Large intestine (tissue), 3 donors: ENCODE data around the gene CYP4B1. TPM values are rescaled to one million over a fixed set of nuclear protein-coding genes. Genes with fewer than 3 reads are reported as not detected.

Experiments
- DNase-seq, 2 donors: peaks; one replicate each; pipeline versions ENCODE4 v3.0.0 to v3.0.0-alpha.2; 2013
- H3K27ac ChIP-seq: one replicate; pipeline ENCODE4 v1.5.1; 2013; ENCODE audit warnings: low read length
- H3K27me3 ChIP-seq: 2 replicates; pipeline ENCODE4 v1.6.1; 2013; ENCODE audit warnings: low read length; ENCODE audit not compliant: control insufficient read depth, insufficient read depth
- H3K36me3 ChIP-seq: 2 replicates; pipeline ENCODE4 v1.6.1; 2013; ENCODE audit warnings: low read length; ENCODE audit not compliant: control insufficient read depth, insufficient read depth
- H3K4me1 ChIP-seq: one replicate; pipeline ENCODE4 v1.6.1; 2013; ENCODE audit warnings: low read length; ENCODE audit not compliant: control insufficient read depth, insufficient read depth
- H3K4me3 ChIP-seq: one replicate; pipeline ENCODE4 v1.5.1; 2013; ENCODE audit warnings: low read length
- H3K9me3 ChIP-seq: one replicate; pipeline ENCODE4 v1.6.1; 2013; ENCODE audit warnings: mild to moderate bottlenecking, low read depth, low read length, moderate library complexity; ENCODE audit not compliant: control insufficient read depth
- WGBS: methylation state at CpG from one replicate; pipeline ENCODE4 v1.1.5; 2013; ENCODE audit warnings: low lambda C conversion rate; ENCODE audit not compliant: insufficient coverage; 5-methylcytosine and 5-hydroxymethylcytosine counted together
- polyA plus RNA-seq: library from polyadenylated mRNA; unstranded; fragments of 120-200 nt; gene quantifications from one replicate; pipeline ENCODE4 v1.2.1, GENCODE V29; 2013

The CYP4B1 gene
- polyA plus RNA-seq, 1 donor: 2.3 TPM

- no peak for DNase-seq
- peaks cover 10% of the 10 kb centered on the region for H3K4me1 ChIP-seq
- no peak overlapping the region for H3K27ac ChIP-seq
- no peaks in the 10 kb centered on the region for H3K27me3 ChIP-seq
- H3K36me3 ChIP-seq: no peaks in the 10 kb centered on the region
- H3K9me3 ChIP-seq: no peaks in the 10 kb centered on the region
- H3K4me3 ChIP-seq: no peak overlapping the region
- WGBS: no CpG with 5 or more reads among the region's 1 CpG
These were observed 8.3 kb upstream of the CYP4B1 start for GRCh38 chr1:46790446-46791101.

- H3K27me3 ChIP-seq: no peaks in the 10 kb centered on the region
- no peak overlapping the region for H3K4me3 ChIP-seq
- no peaks in the 10 kb centered on the region for H3K36me3 ChIP-seq
- WGBS: no CpG with 5 or more reads among the region's 3 CpGs
- DNase-seq: no peak
- peaks cover 8% of the 10 kb centered on the region for H3K4me1 ChIP-seq
- no peaks in the 10 kb centered on the region for H3K9me3 ChIP-seq
- H3K27ac ChIP-seq: no peak overlapping the region
These were observed 5.7 kb upstream of the CYP4B1 start for GRCh38 chr1:46793126-46793525.

- Histone ChIP-seq H3K36me3 (no peaks in the 10 kb centered on the region), H3K27me3 (no peaks in the 10 kb centered on the region), H3K4me1 (peaks cover 3% of the 10 kb centered on the region), H3K9me3 (no peaks in the 10 kb centered on the region), H3K27ac (no peak overlapping the region), H3K4me3 (no peak overlapping the region)
- 100% methylated on average over 1 of the region's 1 CpG for WGBS
- DNase-seq: peak in 1 of 2 donors; percentile 37
These were observed 963 bp upstream of the CYP4B1 start for GRCh38 chr1:46797696-46798470.

GRCh38 chr1:46800742-46801141, 1.9 kb downstream of the CYP4B1 start:
- WGBS: no CpG with 5 or more reads among the region's 4 CpGs
- H3K36me3 ChIP-seq: no peaks in the 10 kb centered on the region
- no peak for DNase-seq

GRCh38 chr1:46801323-46802055, 2.6 kb downstream of the CYP4B1 start:
- peaks cover 12% of the 10 kb centered on the region for H3K4me1 ChIP-seq
- WGBS: 83% methylated on average over 1 of the region's 5 CpGs
- no peak overlapping the region for H3K27ac ChIP-seq
- no peak for DNase-seq
- no peaks in the 10 kb centered on the region for H3K27me3 ChIP-seq
- no peaks in the 10 kb centered on the region for H3K9me3 ChIP-seq
- no peaks in the 10 kb centered on the region for H3K36me3 ChIP-seq
- no peak overlapping the region for H3K4me3 ChIP-seq

More at GRCh38 chr1:46800742-46801141, 1.9 kb downstream of the CYP4B1 start:
- no peak overlapping the region for H3K4me3 ChIP-seq
- H3K27ac ChIP-seq: no peak overlapping the region
- H3K9me3 ChIP-seq: no peaks in the 10 kb centered on the region
- no peaks in the 10 kb centered on the region for H3K27me3 ChIP-seq
- peaks cover 4% of the 10 kb centered on the region for H3K4me1 ChIP-seq

GRCh38 chr1:46802081-46802480, 3.2 kb downstream of the CYP4B1 start:
- H3K9me3 ChIP-seq: no peaks in the 10 kb centered on the region
- H3K4me3 ChIP-seq: no peak overlapping the region
- peaks cover 17% of the 10 kb centered on the region for H3K4me1 ChIP-seq
- H3K27me3 ChIP-seq: no peaks in the 10 kb centered on the region
- no peaks in the 10 kb centered on the region for H3K36me3 ChIP-seq
- peak in 1 of 2 donors; percentile 35 for DNase-seq
- no peak overlapping the region for H3K27ac ChIP-seq
- no CpG with 5 or more reads among the region's 1 CpG for WGBS

- 100% methylated on average over 1 of the region's 6 CpGs for WGBS
- Histone ChIP-seq H3K27ac (no peak overlapping the region), H3K27me3 (no peaks in the 10 kb centered on the region), H3K9me3 (no peaks in the 10 kb centered on the region), H3K4me3 (no peak overlapping the region), H3K4me1 (peaks cover 23% of the 10 kb centered on the region), H3K36me3 (no peaks in the 10 kb centered on the region)
- DNase-seq: no peak
These were observed 4.2 kb downstream of the CYP4B1 start for GRCh38 chr1:46802901-46803574.

- Histone ChIP-seq H3K36me3 (no peaks in the 10 kb centered on the region), H3K9me3 (no peaks in the 10 kb centered on the region), H3K27me3 (no peaks in the 10 kb centered on the region), H3K27ac (no peak overlapping the region), H3K4me3 (no peak overlapping the region), H3K4me1 (peaks cover 23% of the 10 kb centered on the region)
- WGBS: 100% methylated on average over 1 of the region's 2 CpGs
- peak in 1 of 2 donors; percentile 31 for DNase-seq
These were observed 5.4 kb downstream of the CYP4B1 start for GRCh38 chr1:46804027-46804889.

- H3K9me3 ChIP-seq: no peaks in the 10 kb centered on the region
- DNase-seq: no peak
- H3K4me3 ChIP-seq: no peak overlapping the region
- H3K4me1 ChIP-seq: peaks cover 23% of the 10 kb centered on the region
- H3K27me3 ChIP-seq: no peaks in the 10 kb centered on the region
- WGBS: no CpG with 5 or more reads among the region's 1 CpG
- H3K36me3 ChIP-seq: no peaks in the 10 kb centered on the region
- no peak overlapping the region for H3K27ac ChIP-seq
These were observed 6.1 kb downstream of the CYP4B1 start for GRCh38 chr1:46804926-46805325.
